ENCODE data around the gene IGF2R.

DNA sequence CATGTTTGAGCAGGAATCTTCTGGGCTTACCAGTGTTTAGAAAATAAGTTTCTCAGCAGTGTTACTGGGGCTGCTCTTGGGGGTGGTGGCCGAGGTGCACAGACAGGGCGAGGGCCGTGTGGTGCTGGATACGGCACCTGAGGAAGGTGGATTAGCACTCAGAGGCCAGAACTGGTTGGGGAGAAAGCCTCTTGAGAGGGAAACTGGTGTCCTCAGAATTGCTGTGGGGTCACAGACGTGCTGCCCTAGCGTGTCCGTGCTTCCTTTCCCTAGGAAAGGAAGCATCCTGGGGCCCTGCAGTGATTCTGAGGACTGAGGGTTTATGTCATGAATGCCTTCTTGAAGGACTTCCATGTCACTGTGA, 120.6 kb downstream of the IGF2R start:
- TF ChIP-seq, protein P1, sequence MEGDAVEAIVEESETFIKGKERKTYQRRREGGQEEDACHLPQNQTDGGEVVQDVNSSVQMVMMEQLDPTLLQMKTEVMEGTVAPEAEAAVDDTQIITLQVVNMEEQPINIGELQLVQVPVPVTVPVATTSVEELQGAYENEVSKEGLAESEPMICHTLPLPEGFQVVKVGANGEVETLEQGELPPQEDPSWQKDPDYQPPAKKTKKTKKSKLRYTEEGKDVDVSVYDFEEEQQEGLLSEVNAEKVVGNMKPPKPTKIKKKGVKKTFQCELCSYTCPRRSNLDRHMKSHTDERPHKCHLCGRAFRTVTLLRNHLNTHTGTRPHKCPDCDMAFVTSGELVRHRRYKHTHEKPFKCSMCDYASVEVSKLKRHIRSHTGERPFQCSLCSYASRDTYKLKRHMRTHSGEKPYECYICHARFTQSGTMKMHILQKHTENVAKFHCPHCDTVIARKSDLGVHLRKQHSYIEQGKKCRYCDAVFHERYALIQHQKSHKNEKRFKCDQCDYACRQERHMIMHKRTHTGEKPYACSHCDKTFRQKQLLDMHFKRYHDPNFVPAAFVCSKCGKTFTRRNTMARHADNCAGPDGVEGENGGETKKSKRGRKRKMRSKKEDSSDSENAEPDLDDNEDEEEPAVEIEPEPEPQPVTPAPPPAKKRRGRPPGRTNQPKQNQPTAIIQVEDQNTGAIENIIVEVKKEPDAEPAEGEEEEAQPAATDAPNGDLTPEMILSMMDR (IDR thresholded peaks at IDR 0.05) = no peak
- no peak for TF ChIP-seq POLR2A (IDR thresholded peaks at IDR 0.05)
